Measurements from ENCODE around the gene HPSE.
"Not testable (repeated sequence)": the region's sequence is repeated elsewhere in the genome, so short reads cannot be mapped to it uniquely, and the experiment has no call there.

HPSE gene

DNA sequence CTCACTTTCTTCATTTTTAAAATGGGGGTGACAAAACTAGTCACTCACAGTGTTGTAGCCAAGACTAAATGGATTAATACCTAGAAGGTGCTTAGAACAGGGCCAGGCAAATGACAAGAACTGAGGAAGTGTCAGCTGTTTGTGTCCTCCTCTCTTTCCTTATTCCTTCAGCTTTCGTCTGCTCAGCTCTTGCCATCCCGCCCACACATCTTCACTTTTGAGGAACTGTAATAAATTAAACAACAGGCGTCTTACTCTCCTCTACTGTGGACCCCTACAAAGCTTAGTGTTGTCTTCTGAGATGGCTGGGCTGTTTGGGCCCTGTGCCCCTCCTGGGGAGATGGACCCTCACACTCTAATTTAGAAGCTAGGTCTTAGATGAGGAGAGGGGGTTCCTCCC lies 2.7 kb downstream of the HPSE start:
- no peak for DNase-seq

DNA sequence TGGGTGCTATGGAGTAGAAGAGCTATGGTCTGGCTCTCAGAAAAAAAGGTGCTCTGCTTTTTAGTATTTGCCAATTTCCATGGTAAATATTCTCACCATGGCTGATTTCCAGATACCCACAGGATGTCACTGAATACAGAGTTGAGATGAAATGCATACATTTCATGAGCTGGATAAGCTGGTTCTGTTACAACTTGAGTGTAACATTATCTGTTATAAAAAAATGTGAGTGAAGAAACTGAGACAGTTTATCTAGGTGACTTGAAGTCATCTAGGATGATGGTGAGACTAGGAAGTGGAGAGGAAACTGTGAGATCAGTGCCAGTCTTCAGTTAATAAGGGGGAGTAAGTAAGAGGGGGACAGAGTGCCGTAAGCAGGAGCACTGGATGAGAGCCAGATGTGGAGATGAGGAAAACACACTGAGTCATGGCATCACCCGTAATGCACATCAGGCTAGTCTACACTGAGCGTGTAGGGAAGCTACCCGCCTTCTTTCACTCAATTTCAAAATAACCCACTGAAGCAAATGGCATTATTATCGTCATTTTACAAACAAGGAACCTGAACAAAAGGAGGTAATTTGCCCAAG lies 5.0 kb downstream of the HPSE start:
- DNase-seq = no peak

- DNase-seq = no peak
Observed at GRCh38 chr4:83328521-83329187, 6.0 kb downstream of the HPSE start.

GRCh38 chr4:83326546-83326945 lies 8.1 kb downstream of the HPSE start:
- DNase-seq = no peak

GRCh38 chr4:83325306-83325705 lies 9.3 kb downstream of the HPSE start:
- DNase-seq = not testable (repeated sequence)

GRCh38 chr4:83323136-83323535 lies 11.5 kb downstream of the HPSE start:
- no peak for DNase-seq

DNA sequence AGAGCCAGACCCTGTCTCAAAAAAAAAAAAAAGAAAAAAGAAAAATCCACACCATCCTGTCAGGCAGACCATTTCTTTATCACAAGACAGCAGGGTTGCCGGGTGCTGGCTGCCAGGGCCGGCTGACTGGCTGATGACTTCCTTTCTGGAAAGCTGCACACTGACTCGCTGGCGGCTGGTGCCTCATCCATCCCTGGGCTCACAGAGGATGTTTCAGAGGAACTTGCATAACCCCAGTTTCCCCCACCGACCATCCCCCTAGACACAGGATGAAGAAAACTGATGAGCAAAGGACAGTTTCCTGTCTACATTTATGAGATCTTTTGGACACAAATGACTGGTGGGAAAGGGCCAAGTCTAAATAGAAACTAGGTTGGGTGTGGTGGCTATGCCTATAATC lies 14.1 kb downstream of the HPSE start:
- no peak for DNase-seq

DNA sequence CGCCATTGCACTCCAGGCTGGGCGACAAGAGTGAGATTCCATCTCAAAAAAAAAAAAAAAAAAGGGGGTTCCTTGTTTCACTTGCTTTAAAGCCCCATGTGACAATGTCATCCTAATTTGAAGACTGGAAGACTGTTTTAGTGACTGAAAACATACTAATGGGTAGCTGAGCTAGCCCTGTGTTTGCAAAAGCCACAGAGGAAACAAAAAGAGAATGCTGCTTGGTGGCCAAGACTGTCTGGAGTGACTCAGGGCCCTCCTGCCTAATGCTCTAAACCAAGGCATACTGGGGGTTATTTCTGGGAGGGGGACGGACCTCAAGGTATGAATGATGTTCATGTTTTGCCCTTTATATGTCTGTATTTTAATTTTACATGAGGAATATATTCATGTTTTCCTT lies 16.0 kb downstream of the HPSE start:
- DNase-seq = no peak

DNA sequence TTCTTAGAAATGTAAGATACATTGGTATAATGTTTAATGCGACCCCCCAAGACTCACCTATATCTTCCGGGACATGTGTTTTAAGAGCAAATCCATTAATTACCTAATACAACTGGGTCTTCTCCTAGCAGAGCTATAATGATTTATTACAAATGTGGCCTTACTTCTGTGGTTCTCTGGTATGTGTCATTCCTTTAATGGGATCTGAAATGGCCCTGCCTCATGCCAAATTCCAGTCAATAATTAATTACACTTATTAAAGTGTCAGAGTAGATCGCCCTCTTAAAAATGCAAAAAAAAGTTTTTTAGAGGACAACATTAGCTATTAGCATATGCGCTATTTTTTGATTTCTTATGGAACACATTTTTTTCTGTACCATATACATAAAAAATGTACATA lies 17.0 kb downstream of the HPSE start:
- no peak for DNase-seq

- DNase-seq = no peak
Observed at GRCh38 chr4:83316459-83317165, 18.0 kb downstream of the HPSE start.

DNA sequence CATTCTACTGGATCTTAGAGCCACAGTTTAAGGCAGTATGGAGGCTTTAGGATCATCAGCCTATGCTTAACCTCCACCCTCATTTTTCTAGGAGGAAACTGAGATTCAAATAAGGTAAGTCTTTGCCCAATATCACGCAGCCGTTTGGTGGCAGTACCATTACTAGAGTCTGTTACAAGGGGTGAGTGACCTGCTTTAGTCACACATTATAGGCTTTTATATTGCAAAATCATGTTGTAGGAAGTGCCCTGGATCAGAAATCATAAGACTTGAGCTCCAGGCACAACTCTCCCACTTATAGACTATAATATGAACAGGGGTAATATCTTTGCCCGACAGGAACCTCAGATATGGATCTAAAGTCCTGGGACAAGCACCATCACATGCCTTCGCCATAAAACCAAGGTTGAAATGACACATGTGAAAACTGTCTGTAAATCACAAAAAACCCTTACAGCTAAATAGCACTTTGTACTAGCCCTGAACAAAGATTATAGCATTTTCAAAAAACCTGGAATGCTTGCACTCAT lies 19.2 kb downstream of the HPSE start:
- no peak for DNase-seq

GRCh38 chr4:83308672-83309071 lies 26.0 kb downstream of the HPSE start:
- no peak for DNase-seq

- DNase-seq = no peak
Observed at GRCh38 chr4:83307920-83308319, 26.7 kb downstream of the HPSE start.

DNA sequence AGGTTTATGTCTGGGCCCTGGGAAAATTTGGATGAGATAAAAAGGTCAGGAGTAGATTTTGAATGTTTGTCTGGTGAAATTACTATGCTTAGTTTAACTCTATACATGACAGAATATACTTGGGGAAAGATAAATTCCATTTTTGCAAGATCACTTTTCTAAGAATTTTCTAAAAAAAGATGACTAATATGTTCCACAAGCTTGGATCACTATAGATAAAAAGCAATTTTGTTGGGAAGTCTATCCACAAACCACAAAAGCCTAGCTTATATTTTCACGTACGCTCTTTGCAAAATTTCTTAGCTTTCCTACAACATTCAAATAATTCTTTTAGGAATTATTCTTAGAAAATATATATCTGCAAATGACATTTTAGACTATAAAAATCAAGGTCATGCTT lies 29.5 kb downstream of the HPSE start:
- DNase-seq = no peak

GRCh38 chr4:83297548-83298260 lies 36.9 kb downstream of the HPSE start:
- no peak for DNase-seq

DNA sequence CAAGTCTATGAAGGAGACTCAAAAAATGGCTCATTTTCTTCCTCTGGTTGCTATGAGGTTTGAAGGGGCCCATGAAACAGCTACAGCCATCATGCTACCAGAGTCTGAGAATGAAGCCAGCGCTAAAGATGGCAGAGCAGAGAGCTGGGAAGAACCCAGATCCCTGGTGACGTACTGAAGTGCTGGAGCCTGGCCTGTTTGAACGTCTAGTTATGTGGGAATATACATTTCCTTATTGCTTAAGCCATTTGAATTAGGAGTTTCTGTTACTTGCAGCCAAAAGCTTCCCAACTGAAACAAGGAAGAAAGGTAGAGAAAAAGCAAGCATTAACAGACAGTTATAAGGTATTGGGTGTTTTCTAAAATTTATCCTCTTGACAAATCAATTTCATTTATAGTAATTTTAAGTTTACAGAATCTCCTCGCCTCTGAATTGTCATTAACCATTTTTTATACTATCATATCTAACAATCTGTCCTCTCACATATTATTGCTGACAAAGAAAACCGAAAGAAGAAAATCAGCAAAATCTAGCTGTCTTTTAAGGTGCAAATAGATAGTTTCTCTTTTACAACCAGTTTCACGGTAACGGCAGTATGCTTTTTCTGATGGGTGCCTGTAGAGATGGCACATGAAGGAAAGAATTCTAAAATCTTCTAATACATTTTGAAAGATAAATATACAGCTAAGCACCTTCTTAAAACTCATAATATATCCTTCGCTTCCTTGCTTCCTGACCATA lies 41.2 kb downstream of the HPSE start:
- no peak for DNase-seq

GRCh38 chr4:83290059-83290774 lies 44.4 kb downstream of the HPSE start:
- DNase-seq = not testable (repeated sequence)

DNA sequence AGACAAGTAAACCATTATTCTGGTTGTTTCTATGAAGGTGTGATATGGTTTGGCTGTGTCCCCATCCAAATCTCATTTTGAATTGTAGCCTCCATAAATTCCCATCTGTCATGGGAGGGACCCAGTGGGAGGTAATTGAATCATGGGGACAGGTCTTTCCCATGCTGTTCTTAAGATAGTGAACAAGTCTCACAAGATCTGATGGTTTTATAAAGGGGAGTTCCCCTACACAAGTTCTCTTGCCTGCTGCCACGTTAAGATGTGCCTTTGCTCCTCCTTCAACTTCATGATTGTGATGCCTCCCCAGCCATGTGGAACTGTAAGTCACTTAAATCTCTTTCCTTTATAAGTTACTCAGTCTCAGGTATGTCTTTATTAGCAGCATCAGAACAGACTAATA lies 46.3 kb downstream of the HPSE start:
- DNase-seq = not testable (repeated sequence)

GRCh38 chr4:83285055-83285407 lies 49.6 kb downstream of the HPSE start:
- DNase-seq = no peak

DNA sequence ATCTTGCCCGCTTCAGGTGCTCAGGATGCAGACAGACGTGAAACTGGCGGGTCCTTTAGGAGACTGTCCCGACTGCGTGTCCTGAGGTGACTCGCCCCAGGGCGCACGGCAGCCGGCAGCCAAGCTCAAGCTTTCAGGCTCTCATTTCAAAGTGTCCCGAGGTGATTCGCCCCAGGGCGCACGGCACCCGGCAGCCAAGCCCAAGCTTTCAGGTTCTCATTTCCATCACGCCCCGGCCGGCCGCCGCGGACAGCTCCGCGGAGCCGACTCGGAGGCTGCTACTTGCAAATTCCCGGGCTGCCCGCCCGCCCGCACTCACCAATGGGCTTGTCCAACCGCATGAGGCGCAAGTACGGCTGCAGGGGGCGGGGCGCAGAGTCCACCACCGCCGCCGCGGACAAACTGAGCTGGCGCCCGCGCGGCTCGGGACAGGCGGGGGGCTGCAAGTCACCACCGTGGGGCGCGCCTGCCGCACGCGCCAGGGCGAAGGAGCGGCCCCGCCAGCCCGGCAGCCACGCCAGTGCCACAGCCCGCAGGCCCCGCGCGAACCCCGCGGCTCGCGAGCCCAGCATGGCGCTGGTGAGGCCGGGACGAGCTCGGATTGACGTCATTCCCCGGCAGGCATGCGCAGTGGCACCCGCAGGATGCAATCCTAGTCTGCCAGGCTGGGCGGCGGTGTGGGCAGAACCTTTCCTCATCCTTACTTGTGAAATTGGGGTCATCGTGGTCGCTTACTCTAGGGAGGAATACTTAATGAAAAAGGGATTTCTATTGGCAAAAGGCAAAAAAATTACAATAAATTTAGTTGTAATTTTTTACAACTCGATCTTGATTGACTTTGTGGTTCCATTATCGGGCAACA lies 50.2 kb downstream of the HPSE start, which contains the start of gene COQ2:
COQ2 (minus strand) TSS at position 606 of the 862 bp plus-strand sequence; CDS start at position 572, 34 bp downstream.
- DNase-seq = peak; percentile 94

DNA sequence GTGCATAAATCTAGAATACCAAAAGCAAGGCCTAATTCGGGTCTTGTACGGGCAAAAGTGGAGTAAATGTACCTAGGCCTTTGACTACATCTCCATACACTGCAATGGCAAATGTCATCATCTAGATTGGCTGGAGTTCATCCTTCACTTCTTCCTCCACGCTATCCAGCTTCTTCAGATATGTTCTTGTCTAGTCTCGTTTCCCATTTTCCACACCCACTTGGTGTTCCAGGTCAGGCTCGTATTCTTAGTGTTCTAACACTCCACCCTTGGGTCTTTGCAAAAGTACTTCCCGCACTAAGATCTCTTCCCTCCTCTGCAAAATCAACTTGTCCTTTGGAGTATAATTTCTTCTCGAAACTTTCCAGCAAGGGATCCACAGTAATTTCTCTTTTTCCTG lies 51.5 kb downstream of the HPSE start:
- no peak for DNase-seq
